PFSK-1 (cell line): Measurements from ENCODE around the gene TAOK2.

Source experiments
- FOXP2 ChIP-seq: optimal IDR thresholded peaks from 2 replicates; pipeline ENCODE3; 2011; ENCODE audit warnings: borderline replicate concordance, control low read depth, inconsistent platforms; ENCODE audit not compliant: insufficient read depth; ENCODE audit errors: extremely low read length, extremely low read depth
- POLR2AphosphoS5 ChIP-seq: IDR thresholded peaks from 2 replicates; pipeline ENCODE4 v1.6.1; 2012; ENCODE audit warnings: low read depth, mild to moderate bottlenecking, control low read depth, low read length, moderate library complexity
- SIN3A ChIP-seq: IDR thresholded peaks from 2 replicates; pipeline ENCODE4 v1.6.1; 2012; ENCODE audit warnings: mild to moderate bottlenecking, low read length, moderate library complexity, borderline replicate concordance; ENCODE audit not compliant: insufficient read depth
- TAF1 ChIP-seq: IDR thresholded peaks from 2 replicates; pipeline ENCODE4 v1.6.1; 2012; ENCODE audit warnings: low read length, control low read depth, borderline replicate concordance; ENCODE audit not compliant: insufficient read depth
- TF ChIP-seq, protein P1 (sequence below), 2 experiments: IDR thresholded peaks; 2 replicates each; pipeline versions ENCODE4 v1.6.1 to v1.8.0; 2011 to 2012; ENCODE audit warnings: low read depth in 2 of 2, low read length in 2 of 2, control low read depth in 1 of 2, inconsistent platforms in 1 of 2, mild to moderate bottlenecking in 1 of 2, moderate library complexity in 1 of 2; ENCODE audit not compliant: insufficient read depth in 1 of 2

Gene TAOK2

DNA sequence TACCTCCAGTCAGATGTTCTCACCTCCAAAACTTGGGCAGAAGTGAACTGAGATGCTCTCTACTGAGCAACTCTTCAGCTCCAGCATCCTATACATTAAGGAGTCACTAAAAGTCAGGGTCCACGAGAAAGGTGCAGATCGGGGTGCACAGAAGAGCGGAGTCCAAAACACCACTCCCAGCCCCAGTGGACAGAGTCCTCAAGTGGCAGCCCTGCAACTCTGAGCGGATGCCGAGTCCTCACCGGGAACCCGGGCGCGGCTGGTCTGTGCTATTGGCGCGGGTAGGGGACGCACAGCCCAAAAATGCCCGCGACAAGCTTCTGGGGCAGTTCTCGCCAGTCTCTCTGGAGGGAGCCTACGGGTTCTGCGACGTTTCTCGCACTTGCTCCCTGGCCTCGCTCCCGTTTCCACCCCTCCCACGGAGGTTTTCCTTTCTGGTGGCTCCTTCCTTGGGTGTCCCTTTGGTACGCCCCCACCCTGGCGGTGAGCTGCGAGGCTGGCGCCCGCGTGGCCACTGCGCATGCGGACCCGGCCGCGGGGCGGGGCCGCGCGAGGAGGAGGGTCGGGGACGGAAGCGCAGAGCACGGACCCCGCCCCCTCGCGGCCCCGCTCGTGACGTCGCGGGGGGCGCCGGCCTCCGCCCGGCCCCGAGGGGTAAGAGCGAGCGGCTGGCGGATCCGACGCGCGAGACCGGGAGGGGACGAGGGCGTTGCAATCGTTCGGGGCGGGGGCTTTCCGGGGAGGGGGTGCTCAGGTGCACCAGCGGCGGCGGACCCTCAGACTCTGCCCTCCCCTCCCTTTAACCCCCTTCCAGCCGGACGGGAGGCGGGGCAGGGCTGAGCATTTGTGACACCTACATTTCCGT is 12.0 kb upstream of the TAOK2 start, which contains the start of gene TMEM219:
Gene TMEM219, plus strand, starts transcription at position 601 of the 865 bp plus-strand sequence. CDS start 1,065 bp downstream, outside the sequence.
- TF ChIP-seq, protein P1, sequence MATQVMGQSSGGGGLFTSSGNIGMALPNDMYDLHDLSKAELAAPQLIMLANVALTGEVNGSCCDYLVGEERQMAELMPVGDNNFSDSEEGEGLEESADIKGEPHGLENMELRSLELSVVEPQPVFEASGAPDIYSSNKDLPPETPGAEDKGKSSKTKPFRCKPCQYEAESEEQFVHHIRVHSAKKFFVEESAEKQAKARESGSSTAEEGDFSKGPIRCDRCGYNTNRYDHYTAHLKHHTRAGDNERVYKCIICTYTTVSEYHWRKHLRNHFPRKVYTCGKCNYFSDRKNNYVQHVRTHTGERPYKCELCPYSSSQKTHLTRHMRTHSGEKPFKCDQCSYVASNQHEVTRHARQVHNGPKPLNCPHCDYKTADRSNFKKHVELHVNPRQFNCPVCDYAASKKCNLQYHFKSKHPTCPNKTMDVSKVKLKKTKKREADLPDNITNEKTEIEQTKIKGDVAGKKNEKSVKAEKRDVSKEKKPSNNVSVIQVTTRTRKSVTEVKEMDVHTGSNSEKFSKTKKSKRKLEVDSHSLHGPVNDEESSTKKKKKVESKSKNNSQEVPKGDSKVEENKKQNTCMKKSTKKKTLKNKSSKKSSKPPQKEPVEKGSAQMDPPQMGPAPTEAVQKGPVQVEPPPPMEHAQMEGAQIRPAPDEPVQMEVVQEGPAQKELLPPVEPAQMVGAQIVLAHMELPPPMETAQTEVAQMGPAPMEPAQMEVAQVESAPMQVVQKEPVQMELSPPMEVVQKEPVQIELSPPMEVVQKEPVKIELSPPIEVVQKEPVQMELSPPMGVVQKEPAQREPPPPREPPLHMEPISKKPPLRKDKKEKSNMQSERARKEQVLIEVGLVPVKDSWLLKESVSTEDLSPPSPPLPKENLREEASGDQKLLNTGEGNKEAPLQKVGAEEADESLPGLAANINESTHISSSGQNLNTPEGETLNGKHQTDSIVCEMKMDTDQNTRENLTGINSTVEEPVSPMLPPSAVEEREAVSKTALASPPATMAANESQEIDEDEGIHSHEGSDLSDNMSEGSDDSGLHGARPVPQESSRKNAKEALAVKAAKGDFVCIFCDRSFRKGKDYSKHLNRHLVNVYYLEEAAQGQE (IDR thresholded peaks at IDR 0.05; ENCODE audit: insufficient read depth in 1 of 2, low read depth in 2 of 2, low read length in 2 of 2), result no peak
- TF ChIP-seq FOXP2 (peak; percentile 12), TAF1 (no peak), SIN3A (no peak), POLR2AphosphoS5 (peak; percentile 80)

GRCh38 chr16:29962344-29962994 is 11.2 kb upstream of the TAOK2 start:
- TF ChIP-seq, protein P1 (IDR thresholded peaks at IDR 0.05; ENCODE audit: insufficient read depth in 1 of 2, low read depth in 2 of 2, low read length in 2 of 2), result no peak
- TF ChIP-seq FOXP2, result no peak
- 0 out of 2 replicates have a peak, but pooled peaks have one; percentile 38 for TF ChIP-seq SIN3A
- TF ChIP-seq TAF1, result no peak
- no peak for TF ChIP-seq POLR2AphosphoS5

GRCh38 chr16:29963021-29963743 is 10.5 kb upstream of the TAOK2 start:
- TF ChIP-seq, protein P1 (IDR thresholded peaks at IDR 0.05; ENCODE audit: insufficient read depth in 1 of 2, low read depth in 2 of 2, low read length in 2 of 2), result no peak
- TF ChIP-seq POLR2AphosphoS5 (no peak), TAF1 (no peak), FOXP2 (no peak), SIN3A (no peak)

GRCh38 chr16:29968205-29968604 is 5.5 kb upstream of the TAOK2 start:
- TF ChIP-seq SIN3A, result no peak
- TF ChIP-seq FOXP2, result no peak
- no peak for TF ChIP-seq POLR2AphosphoS5
- TF ChIP-seq, protein P1 (IDR thresholded peaks at IDR 0.05; ENCODE audit: insufficient read depth in 1 of 2, low read depth in 2 of 2, low read length in 2 of 2), result no peak
- no peak for TF ChIP-seq TAF1
